Measurements from ENCODE around the gene CPNE7.

DNA sequence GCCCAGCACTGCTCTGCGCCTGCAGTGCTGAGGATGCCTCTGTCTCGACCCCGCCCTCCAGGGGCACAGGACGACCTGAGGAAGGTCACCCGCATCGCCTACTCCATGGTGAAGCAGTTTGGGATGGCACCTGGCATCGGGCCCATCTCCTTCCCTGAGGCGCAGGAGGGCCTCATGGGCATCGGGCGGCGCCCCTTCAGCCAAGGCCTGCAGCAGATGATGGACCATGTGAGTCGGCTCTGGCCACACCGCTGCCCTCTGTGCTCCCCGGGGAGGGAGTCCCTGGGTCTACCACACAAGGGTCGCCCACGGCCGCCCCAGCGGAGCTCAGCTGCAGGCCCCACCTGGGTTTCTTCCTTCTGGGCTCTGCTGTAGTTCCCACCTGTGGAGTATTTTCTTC is 21.8 kb upstream of the CPNE7 start:
- TF ChIP-seq POLR2A (IDR thresholded peaks at IDR 0.05; ENCODE audit: low read length): no peak
- TF ChIP-seq GATA1 (IDR thresholded peaks at IDR 0.05; ENCODE audit: low read depth, low read length): no peak

All from erythroblast (primary cell).